Spinal cord (tissue), 10 donors: ENCODE data around the gene GMCL2. TPM values are rescaled to one million over a fixed set of nuclear protein-coding genes. Genes with fewer than 3 reads are reported as not detected.
A peak's percentile ranks its signal among the peaks of the same experiment; 100 is the strongest.

ENCODE experiments used
- DNase-seq, 6 donors: peaks; one replicate each; pipeline versions ENCODE4 v3.0.0 to v3.0.0-alpha.2; 2013 to 2015; ENCODE audit warnings: low spot score in 6 of 6, low read depth in 4 of 6
- H3K27ac ChIP-seq: one replicate; pipeline ENCODE4 v1.5.1; 2013; ENCODE audit warnings: low read depth, low read length, control low read depth
- H3K27me3 ChIP-seq: one replicate; pipeline ENCODE4 v1.6.1; 2013; ENCODE audit warnings: low read length; ENCODE audit not compliant: control insufficient read depth, insufficient read depth
- H3K36me3 ChIP-seq: one replicate; pipeline ENCODE4 v1.6.1; 2013; ENCODE audit warnings: low read length; ENCODE audit not compliant: control insufficient read depth, insufficient read depth
- H3K4me1 ChIP-seq: one replicate; pipeline ENCODE4 v1.6.1; 2013; ENCODE audit warnings: low read length; ENCODE audit not compliant: control insufficient read depth, insufficient read depth
- H3K4me3 ChIP-seq: one replicate; pipeline ENCODE4 v1.5.1; 2013; ENCODE audit warnings: low read depth, low read length, control low read depth
- H3K9me3 ChIP-seq: one replicate; pipeline ENCODE4 v1.6.1; 2013; ENCODE audit warnings: low read length; ENCODE audit not compliant: control insufficient read depth, insufficient read depth
- WGBS: methylation state at CpG from one replicate; pipeline ENCODE4 v1.1.5; 2013; ENCODE audit warnings: missing lambda C conversion rate; ENCODE audit not compliant: insufficient coverage; 5-methylcytosine and 5-hydroxymethylcytosine counted together
- polyA plus RNA-seq, 2 donors: library from polyadenylated mRNA; unstranded; fragments of 120-200 nt; gene quantifications; one replicate each; pipeline ENCODE4 v1.2.1, GENCODE V29; 2013; ENCODE audit not compliant: insufficient read length in 2 of 2
- total RNA-seq, 2 donors: library from RNA; depleted of rRNA in 1 of 2; stranded (reverse); fragments of 120-200 nt in 1 of 2; fragments of >200 nt in 1 of 2; gene quantifications; one replicate each; pipeline versions ENCODE4 v1.2.3 to v1.2.4, GENCODE V29; 2013 to 2014
- donor health status: healthy.

GMCL2 gene
- total and polyA plus RNA-seq, 4 donors = 0.10 TPM; not detected in 3

DNA sequence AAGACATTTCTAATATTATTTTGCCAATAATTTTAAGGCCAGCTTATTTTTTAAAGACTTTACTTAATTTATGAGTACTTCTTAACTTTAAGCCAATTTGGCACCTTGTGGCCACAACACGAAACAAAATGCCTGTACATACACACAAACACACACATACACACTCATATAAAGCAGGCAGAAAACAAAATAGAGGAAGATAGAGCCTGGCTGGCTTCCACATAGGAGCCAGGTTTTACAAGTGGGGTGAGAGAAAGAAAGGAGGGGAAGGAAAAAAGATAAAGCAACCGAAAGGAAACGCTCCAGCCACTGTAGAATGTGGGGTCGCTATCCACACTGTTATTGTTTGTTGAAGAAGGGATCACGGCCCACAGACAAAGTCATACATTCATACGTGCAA lies 10.4 kb downstream of the GMCL2 start:
- Histone ChIP-seq H3K9me3 (no peaks in the 10 kb centered on the region), H3K36me3 (no peaks in the 10 kb centered on the region), H3K27ac (no peak overlapping the region), H3K4me3 (no peak overlapping the region), H3K4me1 (no peaks in the 10 kb centered on the region), H3K27me3 (no peaks in the 10 kb centered on the region)
- WGBS = 72% methylated on average over 5 of the region's 6 CpGs
- DNase-seq = no peak

DNA sequence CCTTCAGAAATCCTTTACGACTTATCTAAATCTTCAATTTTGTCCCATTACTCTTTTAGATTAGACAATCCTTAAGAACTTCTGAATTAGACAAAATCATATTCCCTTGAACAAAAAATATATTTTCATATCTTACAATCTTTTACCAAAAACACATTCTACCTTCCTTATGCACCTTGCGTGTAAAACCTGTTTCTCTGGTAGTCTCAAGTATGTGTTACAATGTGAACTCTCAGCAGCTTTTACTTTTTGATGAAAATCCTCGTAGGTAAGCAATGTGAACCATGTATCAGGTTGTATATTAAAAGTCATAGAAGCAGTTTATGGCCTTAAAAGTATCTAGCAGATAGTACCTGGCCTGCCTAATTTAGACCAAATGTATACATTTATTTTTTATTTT lies 12.7 kb downstream of the GMCL2 start:
- H3K27ac ChIP-seq = no peak overlapping the region
- no peak for DNase-seq
- no peaks in the 10 kb centered on the region for H3K4me1 ChIP-seq
- WGBS = 100% methylated on average over 1 of the region's 3 CpGs
- H3K9me3 ChIP-seq = no peaks in the 10 kb centered on the region
- no peak overlapping the region for H3K4me3 ChIP-seq
- H3K27me3 ChIP-seq = no peaks in the 10 kb centered on the region
- no peaks in the 10 kb centered on the region for H3K36me3 ChIP-seq

DNA sequence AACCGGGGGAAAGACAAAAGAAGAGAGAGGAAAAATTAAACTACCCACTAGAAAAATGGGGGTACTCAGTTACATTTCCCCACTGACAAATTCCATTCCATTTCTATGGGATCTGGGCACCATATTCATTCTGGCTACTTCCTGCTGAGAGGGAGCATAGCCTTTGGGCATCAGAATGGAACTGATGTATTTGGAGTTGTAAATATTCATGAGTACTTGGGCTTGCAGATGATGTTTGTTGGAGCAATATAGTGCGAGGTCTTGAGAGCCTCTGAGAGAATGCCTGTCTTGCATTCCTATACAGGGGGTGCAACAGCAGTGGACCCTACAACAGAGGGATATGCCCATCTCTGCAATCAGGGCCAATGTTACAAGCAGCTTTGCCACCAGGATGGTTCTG lies 16.7 kb downstream of the GMCL2 start:
- Histone ChIP-seq H3K4me3 (no peak overlapping the region), H3K27me3 (peaks cover 5% of the 10 kb centered on the region), H3K4me1 (no peaks in the 10 kb centered on the region), H3K27ac (no peak overlapping the region), H3K9me3 (no peaks in the 10 kb centered on the region), H3K36me3 (no peaks in the 10 kb centered on the region)
- DNase-seq = no peak
- WGBS = 36% methylated on average over 1 of the region's 2 CpGs

DNA sequence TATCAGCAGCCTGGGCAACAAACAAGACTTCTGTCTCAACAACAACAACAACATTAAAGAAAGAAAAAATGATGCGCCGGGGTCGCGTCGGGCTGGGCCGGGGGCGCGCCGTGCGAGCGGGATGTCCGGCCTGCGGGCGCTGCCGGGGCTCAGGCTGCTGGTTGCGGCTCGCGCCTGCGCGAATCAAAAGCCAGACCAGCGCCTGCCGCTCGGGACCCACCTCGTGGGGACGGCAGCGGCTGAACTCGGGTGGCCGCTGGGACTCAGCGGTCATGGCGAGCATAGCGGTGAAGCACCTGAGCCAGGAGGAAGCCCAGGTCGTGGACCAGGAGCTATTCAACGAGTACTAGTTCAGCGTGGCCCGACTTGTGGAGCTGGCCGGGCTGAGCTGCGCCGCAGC lies 21.6 kb downstream of the GMCL2 start:
- DNase-seq = no peak
- WGBS = 38% methylated on average over 38 of the region's 38 CpGs
- Histone ChIP-seq H3K4me1 (peaks cover 9% of the 10 kb centered on the region), H3K27me3 (peaks cover 9% of the 10 kb centered on the region), H3K4me3 (no peak overlapping the region), H3K36me3 (no peaks in the 10 kb centered on the region), H3K27ac (no peak overlapping the region), H3K9me3 (no peaks in the 10 kb centered on the region)

DNA sequence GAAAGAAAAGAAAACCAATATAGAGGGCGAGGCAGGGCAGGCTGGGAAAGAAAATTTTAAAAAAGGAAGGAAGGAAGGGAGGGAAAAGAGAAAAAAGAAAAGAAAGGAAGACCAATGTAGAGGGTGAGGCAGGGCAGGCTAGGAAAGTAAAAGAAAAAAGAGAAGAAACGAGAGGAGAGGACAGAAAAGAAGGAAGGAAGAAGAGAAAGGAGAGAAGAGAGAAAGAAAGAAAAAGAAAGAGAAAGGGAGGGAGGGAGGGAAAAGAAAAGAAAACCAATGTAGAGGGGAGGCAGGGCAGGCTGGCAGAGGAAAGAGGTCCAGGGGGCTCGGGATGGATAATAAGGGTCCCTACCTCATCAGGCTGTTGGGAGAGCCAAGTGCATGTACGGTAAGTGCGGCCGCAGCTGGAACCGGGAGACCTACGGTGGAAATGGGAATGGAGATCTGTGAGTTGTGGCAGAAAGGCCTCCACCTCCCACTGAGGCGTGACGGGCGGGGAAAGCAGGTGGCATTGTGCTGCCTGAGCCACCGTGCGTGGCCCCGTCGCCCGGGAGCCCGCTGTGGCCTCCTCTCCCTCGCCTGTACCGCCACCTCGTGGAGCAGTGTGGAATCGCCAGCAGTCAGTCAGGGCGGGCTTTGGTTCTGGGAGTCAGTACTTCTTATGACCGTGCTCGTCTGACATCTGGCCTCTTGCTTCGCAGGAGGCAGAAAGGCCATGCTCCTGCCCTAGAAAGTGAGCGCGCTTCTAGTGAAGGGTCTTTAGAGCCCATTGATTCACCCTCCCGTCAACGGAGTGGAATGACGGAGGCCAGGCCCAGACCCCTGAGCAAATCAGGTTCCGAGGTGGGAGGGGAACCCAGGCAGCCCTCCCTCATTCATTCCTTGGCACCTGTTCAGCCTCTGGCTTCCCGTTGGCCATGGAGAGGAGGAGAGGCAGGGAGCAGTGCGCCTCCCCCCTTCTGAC lies 23.1 kb downstream of the GMCL2 start:
- no peaks in the 10 kb centered on the region for H3K36me3 ChIP-seq
- peaks cover 9% of the 10 kb centered on the region for H3K27me3 ChIP-seq
- peak; percentile 49 to 95 (median 73) for DNase-seq
- WGBS = 6% methylated on average over 28 of the region's 33 CpGs
- H3K9me3 ChIP-seq = no peaks in the 10 kb centered on the region
- H3K4me1 ChIP-seq = peaks cover 9% of the 10 kb centered on the region
- H3K4me3 ChIP-seq = peak overlapping the region; percentile 31
- no peak overlapping the region for H3K27ac ChIP-seq

DNA sequence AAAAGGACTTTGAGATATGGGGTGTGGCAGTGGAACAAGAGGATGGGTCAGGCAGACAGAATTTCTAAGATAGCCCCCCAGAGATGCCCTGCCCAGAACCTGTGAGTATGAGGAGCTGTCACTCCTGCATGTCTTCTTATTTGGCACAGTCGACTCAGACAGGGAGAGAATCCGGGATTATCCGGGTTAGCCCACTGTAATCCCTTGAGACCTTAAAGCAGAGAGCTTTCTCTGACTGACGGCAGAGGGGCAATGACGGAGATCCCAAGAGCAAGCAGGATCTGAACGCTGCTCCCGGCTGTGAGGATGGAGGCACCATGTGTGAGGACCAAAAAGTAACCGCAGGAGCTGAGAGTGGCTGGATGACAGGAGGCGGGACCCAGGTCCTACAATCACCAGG lies 24.7 kb downstream of the GMCL2 start:
- Histone ChIP-seq H3K27ac (no peak overlapping the region), H3K9me3 (no peaks in the 10 kb centered on the region), H3K27me3 (peaks cover 9% of the 10 kb centered on the region), H3K4me3 (no peak overlapping the region), H3K36me3 (no peaks in the 10 kb centered on the region), H3K4me1 (peaks cover 9% of the 10 kb centered on the region)
- no peak for DNase-seq
- WGBS = 82% methylated on average over 7 of the region's 9 CpGs

DNA sequence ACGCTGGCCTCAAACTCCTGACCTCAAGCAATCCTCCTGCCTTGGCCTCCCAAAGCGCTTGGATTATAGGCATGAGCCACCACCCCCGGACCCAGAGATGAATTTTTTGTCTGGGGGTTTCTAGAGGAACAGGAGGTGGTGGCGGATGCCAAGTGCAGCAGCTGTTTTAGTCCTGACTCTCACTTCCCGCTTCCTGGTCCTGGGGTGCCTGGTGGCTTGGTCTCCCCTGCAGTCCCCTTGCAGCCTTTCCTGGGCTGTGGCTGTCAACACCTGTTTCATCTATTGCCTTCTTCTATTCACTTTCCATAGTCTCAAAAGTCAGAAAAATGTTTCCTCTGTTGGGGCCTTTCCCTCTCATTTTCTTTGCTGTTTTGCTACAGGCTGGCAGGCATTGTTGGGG lies 27.0 kb downstream of the GMCL2 start:
- Histone ChIP-seq H3K4me1 (peaks cover 9% of the 10 kb centered on the region), H3K27me3 (peaks cover 2% of the 10 kb centered on the region), H3K4me3 (no peak overlapping the region), H3K9me3 (no peaks in the 10 kb centered on the region), H3K27ac (no peak overlapping the region), H3K36me3 (no peaks in the 10 kb centered on the region)
- no peak for DNase-seq
- WGBS = 84% methylated on average over 3 of the region's 5 CpGs

DNA sequence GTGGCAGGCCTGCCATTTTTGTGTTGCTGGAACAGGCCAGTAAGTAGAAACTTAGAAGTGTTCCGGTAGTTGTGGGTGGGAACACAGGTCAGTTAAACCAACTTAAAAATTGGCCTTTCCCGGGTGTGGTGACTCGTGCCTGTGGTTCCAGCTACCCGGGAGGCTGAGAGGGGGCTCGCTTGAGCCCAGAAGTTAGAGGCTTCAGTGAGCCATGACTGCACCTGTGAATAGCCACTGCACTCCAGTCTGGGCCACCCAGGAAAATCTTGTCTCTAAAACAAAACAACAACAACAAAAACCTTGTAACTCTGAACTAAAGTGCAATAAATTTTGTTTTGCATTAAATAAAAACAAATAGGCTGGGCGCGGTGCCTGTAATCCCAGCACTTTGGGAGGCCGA lies 32.1 kb downstream of the GMCL2 start:
- no peak overlapping the region for H3K27ac ChIP-seq
- H3K36me3 ChIP-seq = peaks cover 18% of the 10 kb centered on the region
- 75% methylated on average over 8 of the region's 8 CpGs for WGBS
- H3K27me3 ChIP-seq = no peaks in the 10 kb centered on the region
- H3K9me3 ChIP-seq = no peaks in the 10 kb centered on the region
- H3K4me1 ChIP-seq = peaks cover 31% of the 10 kb centered on the region
- DNase-seq = no peak
- no peak overlapping the region for H3K4me3 ChIP-seq

DNA sequence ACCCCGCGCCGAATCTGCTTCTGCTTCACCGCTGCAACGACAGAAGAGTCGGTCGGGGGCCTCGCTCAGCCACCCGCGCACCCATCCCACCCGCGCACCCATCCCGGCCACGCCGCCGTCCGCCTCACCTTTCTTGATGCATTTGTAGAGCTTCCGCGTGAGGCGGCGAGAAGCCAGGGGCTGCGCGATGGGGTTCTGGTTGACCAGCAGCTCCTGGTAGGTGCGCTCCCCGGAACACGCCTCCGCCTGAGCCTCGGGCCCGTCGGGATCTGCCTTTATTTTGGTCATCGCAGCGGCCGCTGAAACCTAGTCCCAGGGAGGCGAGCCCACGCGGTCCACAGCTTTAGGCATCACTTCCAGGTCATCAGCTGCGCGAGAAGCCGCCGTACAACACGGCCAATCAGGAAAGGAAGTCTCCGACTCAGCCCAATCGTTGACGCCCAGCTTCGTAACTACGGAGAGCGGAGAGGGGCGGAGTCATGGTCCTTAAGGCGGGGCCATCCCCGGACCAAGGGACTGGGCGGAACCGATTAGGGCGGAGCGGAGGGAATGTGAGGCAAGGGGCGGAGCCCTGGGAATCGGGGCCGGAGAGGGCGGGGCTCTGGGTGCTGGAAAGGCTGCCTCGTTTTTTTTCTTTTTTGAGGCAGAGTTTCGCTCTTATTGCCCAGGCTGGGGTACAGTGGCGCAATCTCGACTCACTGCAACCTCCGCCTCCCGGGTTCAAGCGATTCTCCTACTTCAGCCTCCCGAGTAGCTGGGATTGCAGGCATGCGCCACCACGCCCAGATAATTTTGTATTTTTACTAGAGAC lies 33.4 kb downstream of the GMCL2 start, which contains the start of gene NHP2:
NHP2 (minus strand) TSS at position 356 of the 811 bp plus-strand sequence; CDS start at position 288, 68 bp downstream.
- Histone ChIP-seq H3K4me3 (peak within 1 kb of the TSS; percentile 85), H3K9me3 (no peaks in the 10 kb centered on the region), H3K36me3 (peaks cover 31% of the 10 kb centered on the region), H3K4me1 (peaks cover 31% of the 10 kb centered on the region), H3K27ac (peak within 1 kb of the TSS; percentile 71), H3K27me3 (no peaks in the 10 kb centered on the region)
- WGBS = 2% methylated on average over 60 of the region's 68 CpGs
- peak; percentile 97 to 100 (median 99) for DNase-seq
